Body of pancreas (tissue), 4 donors: ENCODE results near the gene BFAR. TPM values are rescaled to one million over a fixed set of nuclear protein-coding genes. Genes with fewer than 3 reads are reported as not detected.

ENCODE experiments used
- ATAC-seq: fragments of 150-250 bp; one replicate; pipeline ENCODE4 v1.9.1; 2016
- DNase-seq, 4 donors: peaks; one replicate each; pipeline ENCODE4 v3.0.0-alpha.2; 2019
- H3K27ac ChIP-seq, 4 donors: fragments of 200-600 bp; sonication (generic); 1 replicate in 3 of 4; 2 replicates in 1 of 4; pipeline versions ENCODE4 v1.5.1 to v1.6.1; 2016 to 2019; ENCODE audit warnings: mild to moderate bottlenecking in 1 of 4, mixed read lengths in 1 of 4, moderate library complexity in 1 of 4
- H3K27me3 ChIP-seq, 2 donors: fragments of 200-600 bp; sonication (generic); one replicate each; pipeline ENCODE4 v1.6.0; 2016; ENCODE audit warnings: mild to moderate bottlenecking in 1 of 2
- H3K36me3 ChIP-seq, 2 donors: fragments of 200-600 bp; sonication (generic); replicated peaks in 1 of 2; 2 replicates each; pipeline ENCODE4 v1.5.1; 2016; ENCODE audit warnings: low read depth in 2 of 2; ENCODE audit not compliant: insufficient read depth in 1 of 2
- H3K4me1 ChIP-seq: fragments of 200-600 bp; sonication (generic); one replicate; pipeline ENCODE4 v1.6.0; 2016
- H3K4me3 ChIP-seq, 2 donors: fragments of 200-600 bp; sonication (generic); 1 replicate in 1 of 2; 2 replicates in 1 of 2; pipeline ENCODE4 v1.5.1; 2016 to 2019
- H3K9me3 ChIP-seq, 3 donors: fragments of 200-600 bp; sonication (generic); 1 replicate in 2 of 3; 2 replicates in 1 of 3; pipeline ENCODE4 v1.5.1; 2016
- POLR2A ChIP-seq, 3 donors: fragments of 450-650 bp; IDR thresholded peaks; one replicate each; pipeline ENCODE4 v1.6.1; 2016; ENCODE audit warnings: antibody characterized with exemption in 3 of 3, mild to moderate bottlenecking in 2 of 3
- WGBS, 2 donors: methylation state at CpG; one replicate each; pipeline ENCODE4 v1.1.5; 2017; 5-methylcytosine and 5-hydroxymethylcytosine counted together
- intact Hi-C: fragments of 100-400 bp; cut with DNase I; formaldehyde crosslinking; loops from one replicate; pipeline ENCODE4 v1.15.1; 2023
- total RNA-seq, 2 donors: library from RNA; depleted of rRNA; stranded (reverse); fragments of >200 nt; gene quantifications; one replicate each; pipeline ENCODE4 v1.1.0, GENCODE V29; 2016
- TF ChIP-seq, protein P1 (sequence below), 7 experiments: fragments of 450-650 bp in 4 of 7; fragments of 200-600 bp in 3 of 7; sonication (generic) in 3 of 7; IDR thresholded peaks; one replicate each; pipeline ENCODE4 v1.5.1; 2016 to 2019; ENCODE audit warnings: antibody characterized with exemption in 7 of 7

Gene BFAR
- total RNA-seq, 2 donors from 2014 or later: 38.2 to 43.6 TPM

GRCh38 chr16:14611660-14612059 is 21.1 kb upstream of the BFAR start:
- WGBS, 2 donors: 91 to 100% methylated on average over 12 to 14 of the region's 14 CpGs
- H3K36me3 ChIP-seq: peaks cover 0 to 22% of the 10 kb centered on the region in 2 donors
- H3K27me3 ChIP-seq: no peaks in the 10 kb centered on the region
- no peak overlapping the region for H3K4me3 ChIP-seq
- H3K9me3 ChIP-seq: no peaks in the 10 kb centered on the region
- ATAC-seq (no peak), DNase-seq (no peak)
- H3K27ac ChIP-seq: no peak overlapping the region
- intact Hi-C loops: no loop called here
- H3K4me1 ChIP-seq: no peaks in the 10 kb centered on the region
- TF ChIP-seq, protein P1, sequence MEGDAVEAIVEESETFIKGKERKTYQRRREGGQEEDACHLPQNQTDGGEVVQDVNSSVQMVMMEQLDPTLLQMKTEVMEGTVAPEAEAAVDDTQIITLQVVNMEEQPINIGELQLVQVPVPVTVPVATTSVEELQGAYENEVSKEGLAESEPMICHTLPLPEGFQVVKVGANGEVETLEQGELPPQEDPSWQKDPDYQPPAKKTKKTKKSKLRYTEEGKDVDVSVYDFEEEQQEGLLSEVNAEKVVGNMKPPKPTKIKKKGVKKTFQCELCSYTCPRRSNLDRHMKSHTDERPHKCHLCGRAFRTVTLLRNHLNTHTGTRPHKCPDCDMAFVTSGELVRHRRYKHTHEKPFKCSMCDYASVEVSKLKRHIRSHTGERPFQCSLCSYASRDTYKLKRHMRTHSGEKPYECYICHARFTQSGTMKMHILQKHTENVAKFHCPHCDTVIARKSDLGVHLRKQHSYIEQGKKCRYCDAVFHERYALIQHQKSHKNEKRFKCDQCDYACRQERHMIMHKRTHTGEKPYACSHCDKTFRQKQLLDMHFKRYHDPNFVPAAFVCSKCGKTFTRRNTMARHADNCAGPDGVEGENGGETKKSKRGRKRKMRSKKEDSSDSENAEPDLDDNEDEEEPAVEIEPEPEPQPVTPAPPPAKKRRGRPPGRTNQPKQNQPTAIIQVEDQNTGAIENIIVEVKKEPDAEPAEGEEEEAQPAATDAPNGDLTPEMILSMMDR (IDR thresholded peaks at IDR 0.05): no peak
- no peak for TF ChIP-seq POLR2A (IDR thresholded peaks at IDR 0.05)

DNA sequence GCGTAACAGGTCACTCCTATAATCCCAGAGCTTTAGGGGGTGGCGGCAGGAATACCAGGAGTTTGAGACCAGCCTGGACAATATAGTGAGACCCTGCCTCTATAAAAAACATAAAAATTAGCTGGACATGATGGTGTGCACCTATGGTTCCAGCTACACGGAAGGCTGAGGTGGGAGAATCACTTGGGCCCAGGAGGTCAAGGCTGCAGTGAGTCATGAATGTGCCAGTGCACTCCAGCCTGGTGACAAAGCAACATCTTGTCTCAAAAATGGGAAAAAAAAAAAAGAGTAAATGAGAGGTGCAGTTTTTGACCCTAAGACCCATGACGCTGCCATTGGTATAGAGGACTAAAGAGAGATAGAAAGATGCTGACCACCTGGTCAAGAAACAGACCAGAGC is 18.8 kb upstream of the BFAR start:
- 97 to 99% methylated on average over 4 of the region's 4 CpGs for WGBS, 2 donors
- H3K4me1 ChIP-seq: no peaks in the 10 kb centered on the region
- no peak overlapping the region for H3K27ac ChIP-seq
- DNase-seq (no peak), ATAC-seq (no peak)
- peaks cover 0 to 20% of the 10 kb centered on the region in 2 donors for H3K36me3 ChIP-seq
- H3K4me3 ChIP-seq: no peak overlapping the region
- no peaks in the 10 kb centered on the region for H3K27me3 ChIP-seq
- intact Hi-C loops: no loop called here
- H3K9me3 ChIP-seq: no peaks in the 10 kb centered on the region
- TF ChIP-seq POLR2A (IDR thresholded peaks at IDR 0.05): no peak
- TF ChIP-seq, protein P1 (IDR thresholded peaks at IDR 0.05): no peak

GRCh38 chr16:14616280-14616679 is 16.5 kb upstream of the BFAR start:
- no peak overlapping the region for H3K27ac ChIP-seq
- no peak overlapping the region for H3K4me3 ChIP-seq
- H3K9me3 ChIP-seq: no peaks in the 10 kb centered on the region
- TF ChIP-seq, protein P1 (IDR thresholded peaks at IDR 0.05): no peak
- no peak for TF ChIP-seq POLR2A (IDR thresholded peaks at IDR 0.05)
- H3K36me3 ChIP-seq: peaks cover 0 to 12% of the 10 kb centered on the region in 2 donors
- WGBS, 2 donors: 88% methylated on average over 4 of the region's 4 CpGs
- H3K4me1 ChIP-seq: no peaks in the 10 kb centered on the region
- intact Hi-C loops: no loop called here
- no peak for DNase-seq
- no peak for ATAC-seq
- H3K27me3 ChIP-seq: no peaks in the 10 kb centered on the region

DNA sequence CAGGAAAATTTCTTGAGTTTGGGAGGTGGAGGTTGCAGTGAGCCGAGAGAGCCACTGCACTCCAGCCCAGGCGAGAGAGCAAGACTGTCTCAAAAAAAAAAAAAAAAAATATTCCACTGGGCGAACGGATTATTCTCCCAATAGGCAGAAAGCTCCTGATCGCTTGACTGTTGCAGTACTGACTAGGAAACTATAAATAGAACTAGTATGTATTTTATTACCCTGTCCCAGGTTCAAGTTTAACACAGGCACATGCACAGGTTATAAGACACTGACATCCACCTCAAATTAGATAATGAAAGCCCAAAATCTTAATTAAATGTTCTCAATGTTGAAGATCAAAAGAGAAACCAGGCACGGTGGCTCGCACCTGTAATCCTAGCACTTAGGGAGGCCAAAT is 14.2 kb upstream of the BFAR start:
- peaks cover 0 to 8% of the 10 kb centered on the region in 2 donors for H3K36me3 ChIP-seq
- H3K27ac ChIP-seq: no peak overlapping the region
- no peak overlapping the region for H3K4me3 ChIP-seq
- WGBS, 2 donors: 94 to 96% methylated on average over 7 of the region's 7 CpGs
- DNase-seq (no peak), ATAC-seq (no peak)
- no peaks in the 10 kb centered on the region for H3K4me1 ChIP-seq
- TF ChIP-seq POLR2A (IDR thresholded peaks at IDR 0.05): no peak
- TF ChIP-seq, protein P1 (IDR thresholded peaks at IDR 0.05): no peak
- H3K9me3 ChIP-seq: no peaks in the 10 kb centered on the region
- intact Hi-C loops: no loop called here
- no peaks in the 10 kb centered on the region for H3K27me3 ChIP-seq

DNA sequence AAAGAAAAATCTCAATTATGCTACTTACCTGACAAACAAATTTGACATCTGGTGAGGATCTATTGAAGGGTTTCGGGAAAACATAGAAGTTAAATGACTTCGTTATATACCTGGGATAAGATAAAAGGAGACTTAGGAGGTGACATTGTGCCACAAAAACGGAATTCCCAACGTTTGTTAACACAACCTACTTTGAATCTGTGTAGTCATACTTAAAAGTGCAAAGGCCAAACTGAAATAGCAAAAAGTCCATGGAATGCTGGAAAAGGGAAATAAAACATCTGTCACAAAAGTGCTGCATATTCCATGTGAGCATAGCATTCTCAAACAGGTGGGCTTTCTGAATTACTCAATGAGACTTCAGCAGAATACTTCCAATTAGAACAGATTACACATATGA is 5.7 kb upstream of the BFAR start:
- no peaks in the 10 kb centered on the region for H3K27me3 ChIP-seq
- intact Hi-C loops: no loop called here
- no peak for TF ChIP-seq POLR2A (IDR thresholded peaks at IDR 0.05)
- TF ChIP-seq, protein P1 (IDR thresholded peaks at IDR 0.05): no peak
- no peak overlapping the region for H3K4me3 ChIP-seq
- ATAC-seq (no peak), DNase-seq (no peak)
- peaks cover 17% of the 10 kb centered on the region for H3K4me1 ChIP-seq
- H3K9me3 ChIP-seq: no peaks in the 10 kb centered on the region
- H3K36me3 ChIP-seq: no peaks in the 10 kb centered on the region
- no peak overlapping the region for H3K27ac ChIP-seq
- WGBS, 2 donors: 83 to 84% methylated on average over 4 of the region's 4 CpGs
